K562 (cell line): ENCODE measurements around the gene PLS1. TPM values are rescaled to one million over a fixed set of nuclear protein-coding genes. Genes with fewer than 3 reads are reported as not detected.

ENCODE experiments used
- BRF1 ChIP-seq: IDR thresholded peaks from 3 replicates; pipeline ENCODE4 v1.6.1; 2011; ENCODE audit warnings: borderline replicate concordance, mild to moderate bottlenecking; ENCODE audit not compliant: insufficient read length; ENCODE audit errors: extremely low read depth
- CHCHD3 ChIP-seq: fragments of 250-450 bp; sonication (Bioruptor Pico); IDR thresholded peaks from 2 replicates; pipeline ENCODE4 v2.1.2; 2022; ENCODE audit warnings: mild to moderate bottlenecking
- ESRRB ChIP-seq: fragments of 250-450 bp; sonication (Bioruptor Pico); IDR thresholded peaks from 2 replicates; pipeline ENCODE4 v1.5.0; 2020; ENCODE audit warnings: mild to moderate bottlenecking, moderate library complexity, borderline replicate concordance
- GTF2E2 ChIP-seq: fragments of 200-800 bp; sonication (Bioruptor generic); IDR thresholded peaks from 2 replicates; pipeline ENCODE4 v1.6.1; 2016; ENCODE audit warnings: missing genetic modification characterization, missing compliant biosample characterization
- HDAC8 ChIP-seq: fragments of 450-650 bp; IDR thresholded peaks from 2 replicates; pipeline ENCODE4 v1.6.1; 2016; ENCODE audit warnings: mild to moderate bottlenecking, missing genetic modification characterization, moderate library complexity, missing compliant biosample characterization
- HNRNPK ChIP-seq: fragments of 200-400 bp; formaldehyde crosslinking; IDR thresholded peaks from one replicate; pipeline ENCODE4 v1.6.1; 2018; ENCODE audit warnings: mild to moderate bottlenecking, low read depth, low read length; ENCODE audit not compliant: poor library complexity, severe bottlenecking
- KLF16 ChIP-seq: IDR thresholded peaks from 2 replicates; pipeline ENCODE4 v1.6.1; 2016; ENCODE audit warnings: antibody characterized with exemption
- MEF2A ChIP-seq: IDR thresholded peaks from 2 replicates; pipeline ENCODE4 v1.6.1; 2011; ENCODE audit warnings: low read depth, mild to moderate bottlenecking, low read length, moderate library complexity; ENCODE audit not compliant: control insufficient read depth
- MEF2D ChIP-seq: conservative IDR thresholded peaks from 2 replicates; pipeline ENCODE4 v1.6.1; 2016; ENCODE audit warnings: low read depth, missing genetic modification characterization, missing compliant biosample characterization
- NCOA4 ChIP-seq: fragments of 450-650 bp; IDR thresholded peaks from 2 replicates; pipeline ENCODE4 v1.6.1; 2018; ENCODE audit warnings: mild to moderate bottlenecking; ENCODE audit not compliant: partially characterized antibody
- POLR2A ChIP-seq: fragments of 450-650 bp; conservative IDR thresholded peaks from 2 replicates; pipeline ENCODE4 v1.6.1; 2016
- POLR3G ChIP-seq: IDR thresholded peaks from 2 replicates; pipeline ENCODE4 v1.6.1; 2011; ENCODE audit not compliant: insufficient read length, insufficient replicate concordance; ENCODE audit errors: extremely low read depth
- PRMT5 ChIP-seq: sonication (generic); formaldehyde crosslinking; IDR thresholded peaks from 2 replicates; pipeline ENCODE4 v1.5.0; 2020; ENCODE audit warnings: missing genetic modification reagents
- RUNX1 ChIP-seq: sonication (generic); IDR thresholded peaks from 2 replicates; pipeline ENCODE4 v1.6.1; 2016; ENCODE audit warnings: antibody characterized with exemption, low read depth
- XRCC3 ChIP-seq: fragments of 450-650 bp; IDR thresholded peaks from 2 replicates; pipeline ENCODE4 v1.6.1; 2017; ENCODE audit warnings: mild to moderate bottlenecking, moderate library complexity
- ZBTB8A ChIP-seq: fragments of 450-650 bp; IDR thresholded peaks from 2 replicates; pipeline ENCODE4 v1.6.1; 2018; ENCODE audit warnings: mild to moderate bottlenecking, moderate library complexity; ENCODE audit not compliant: partially characterized antibody
- ZNF232 ChIP-seq: sonication (generic); formaldehyde crosslinking; IDR thresholded peaks from 2 replicates; pipeline ENCODE4 v1.8.0; 2022; ENCODE audit warnings: mild to moderate bottlenecking, missing genetic modification reagents
- ZNF282 ChIP-seq: sonication (generic); formaldehyde crosslinking; IDR thresholded peaks from 2 replicates; pipeline ENCODE4 v1.8.1; 2023; ENCODE audit warnings: missing genetic modification reagents
- ZNF57 ChIP-seq: fragments of 450-650 bp; formaldehyde crosslinking; IDR thresholded peaks from 2 replicates; pipeline ENCODE4 v1.4.0; 2020; ENCODE audit warnings: mild to moderate bottlenecking, moderate library complexity
- ZNF644 ChIP-seq: fragments of 200-800 bp; sonication (Bioruptor generic); IDR thresholded peaks from 2 replicates; pipeline ENCODE4 v1.6.1; 2016; ENCODE audit warnings: low read depth, missing genetic modification characterization, missing compliant biosample characterization
- ZNF77 ChIP-seq: fragments of 250-450 bp; sonication (Bioruptor Pico); IDR thresholded peaks from 2 replicates; pipeline ENCODE4 v1.5.0; 2020
- polyA plus RNA-seq, 8 experiments: library from polyadenylated mRNA; depleted of rRNA in 4 of 8; stranded (reverse) in 5 of 8; unstranded in 3 of 8; fragments of >200 nt; fragmentation: Nextera tagmentation in 2 of 8; fragmentation: Illumina TruSeq in 1 of 8; extraction: Ambion mirVana in 2 of 8; extraction: Trizol in 1 of 8; gene quantifications; 2 replicates each; pipeline versions ENCODE4 v1.2.1 to v1.2.3, GENCODE V29; 2011 to 2014; ENCODE audit warnings: inconsistent platforms in 1 of 8, missing spikeins in 1 of 8
- total RNA-seq, 7 experiments: library from RNA; depleted of rRNA in 6 of 7; stranded (reverse); fragments of >200 nt in 6 of 7; fragmentation: Illumina TruSeq in 2 of 7; extraction: Trizol in 2 of 7; gene quantifications; 2 replicates each; pipeline versions ENCODE4 v1.2.1 to v1.2.3, GENCODE V29; 2011 to 2021; ENCODE audit warnings: low replicate concordance in 1 of 7
- TF ChIP-seq, protein P1 (sequence below): IDR thresholded peaks from 2 replicates; pipeline ENCODE4 v1.6.1; 2011; ENCODE audit not compliant: insufficient read length; ENCODE audit errors: extremely low read depth
- TF ChIP-seq, protein P2 (sequence below): fragments of 450-650 bp; IDR thresholded peaks from 2 replicates; pipeline ENCODE4 v1.6.1; 2014; ENCODE audit warnings: low read depth, mild to moderate bottlenecking, moderate library complexity, borderline replicate concordance
- TF ChIP-seq, protein P3 (sequence below): fragments of 250-450 bp; sonication (Bioruptor Pico); IDR thresholded peaks from 2 replicates; pipeline ENCODE4 v1.5.1; 2021; ENCODE audit warnings: mild to moderate bottlenecking

Gene PLS1
- total and polyA plus RNA-seq, 9 of the 15 experiments (the other 6 are each of a cell fraction or from before 2014, with no cell fraction given): 6.1 to 21.3 (median 13.0) TPM

DNA sequence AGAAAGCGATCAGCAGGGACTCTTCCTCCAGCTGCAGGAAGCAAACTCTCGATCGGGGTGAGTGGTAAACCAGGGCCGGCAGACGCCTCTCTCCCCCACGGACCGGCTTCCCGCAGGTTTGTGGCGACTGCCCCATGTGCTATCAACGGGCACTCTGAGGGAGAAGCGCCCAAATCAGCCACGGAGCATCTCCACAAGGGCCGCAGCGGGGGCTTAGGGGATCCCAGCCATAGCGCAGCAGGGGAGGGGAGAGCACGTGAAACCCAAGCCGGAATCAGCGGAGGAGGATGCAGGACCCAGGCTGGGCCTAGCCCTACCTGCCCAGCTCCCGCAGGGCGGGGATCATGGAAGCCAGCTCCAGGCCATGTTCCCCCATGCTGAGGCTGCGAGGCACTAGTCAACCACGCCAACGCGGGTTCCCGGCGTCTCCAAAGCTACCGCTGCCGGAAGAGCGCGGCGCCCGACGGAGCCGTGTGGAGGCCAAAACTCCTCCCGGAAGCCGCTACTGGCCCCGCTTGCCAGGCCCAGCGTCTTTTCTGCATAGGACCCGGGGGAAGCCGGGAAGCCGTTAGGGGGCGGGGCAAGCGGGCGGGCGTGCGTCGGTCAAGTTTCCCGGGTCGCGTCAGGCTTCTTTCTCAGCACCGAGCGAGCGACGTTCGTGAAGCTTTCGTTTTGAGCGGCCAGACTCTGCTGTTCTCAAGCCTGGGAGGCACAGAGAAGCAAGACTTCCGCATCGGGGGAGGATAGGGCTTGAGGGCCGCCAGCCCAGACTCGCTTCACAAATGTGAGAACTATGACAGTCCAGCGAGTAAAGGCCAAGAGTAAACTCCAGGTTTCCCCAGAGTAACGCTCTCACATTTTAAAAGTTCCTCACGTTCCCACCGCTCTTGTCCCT lies 17.6 kb upstream of the PLS1 start, which contains the start of gene ATR (continued):
- TF ChIP-seq, protein P1, sequence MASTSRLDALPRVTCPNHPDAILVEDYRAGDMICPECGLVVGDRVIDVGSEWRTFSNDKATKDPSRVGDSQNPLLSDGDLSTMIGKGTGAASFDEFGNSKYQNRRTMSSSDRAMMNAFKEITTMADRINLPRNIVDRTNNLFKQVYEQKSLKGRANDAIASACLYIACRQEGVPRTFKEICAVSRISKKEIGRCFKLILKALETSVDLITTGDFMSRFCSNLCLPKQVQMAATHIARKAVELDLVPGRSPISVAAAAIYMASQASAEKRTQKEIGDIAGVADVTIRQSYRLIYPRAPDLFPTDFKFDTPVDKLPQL: no peak
- TF ChIP-seq ESRRB (CRISPR knock-in tag) (no peak), ZBTB8A (no peak), MEF2D (tag) (no peak; the same call in 1 of the 2 replicates), BRF1 (no peak), GTF2E2 (tag) (peak; percentile 96), KLF16 (peak; percentile 90), POLR3G (no peak), XRCC3 (no peak), HNRNPK (no peak), ZNF77 (no peak), ZNF644 (tag) (no peak), NCOA4 (no peak), HDAC8 (tag) (0 out of 2 replicates have a peak, but pooled peaks have one; percentile 48), ZNF282 (CRISPR knock-in tag) (no peak), MEF2A (no peak), ZNF232 (CRISPR knock-in tag) (no peak), RUNX1 (no peak), PRMT5 (CRISPR knock-in tag) (0 out of 2 replicates have a peak, but pooled peaks have one; percentile 16), ZNF57 (CRISPR knock-in tag) (no peak), CHCHD3 (CRISPR knock-in tag) (no peak), POLR2A (peak; percentile 91)
- TF ChIP-seq, protein P2, sequence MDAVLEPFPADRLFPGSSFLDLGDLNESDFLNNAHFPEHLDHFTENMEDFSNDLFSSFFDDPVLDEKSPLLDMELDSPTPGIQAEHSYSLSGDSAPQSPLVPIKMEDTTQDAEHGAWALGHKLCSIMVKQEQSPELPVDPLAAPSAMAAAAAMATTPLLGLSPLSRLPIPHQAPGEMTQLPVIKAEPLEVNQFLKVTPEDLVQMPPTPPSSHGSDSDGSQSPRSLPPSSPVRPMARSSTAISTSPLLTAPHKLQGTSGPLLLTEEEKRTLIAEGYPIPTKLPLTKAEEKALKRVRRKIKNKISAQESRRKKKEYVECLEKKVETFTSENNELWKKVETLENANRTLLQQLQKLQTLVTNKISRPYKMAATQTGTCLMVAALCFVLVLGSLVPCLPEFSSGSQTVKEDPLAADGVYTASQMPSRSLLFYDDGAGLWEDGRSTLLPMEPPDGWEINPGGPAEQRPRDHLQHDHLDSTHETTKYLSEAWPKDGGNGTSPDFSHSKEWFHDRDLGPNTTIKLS: peak; percentile 84
- TF ChIP-seq, protein P3, sequence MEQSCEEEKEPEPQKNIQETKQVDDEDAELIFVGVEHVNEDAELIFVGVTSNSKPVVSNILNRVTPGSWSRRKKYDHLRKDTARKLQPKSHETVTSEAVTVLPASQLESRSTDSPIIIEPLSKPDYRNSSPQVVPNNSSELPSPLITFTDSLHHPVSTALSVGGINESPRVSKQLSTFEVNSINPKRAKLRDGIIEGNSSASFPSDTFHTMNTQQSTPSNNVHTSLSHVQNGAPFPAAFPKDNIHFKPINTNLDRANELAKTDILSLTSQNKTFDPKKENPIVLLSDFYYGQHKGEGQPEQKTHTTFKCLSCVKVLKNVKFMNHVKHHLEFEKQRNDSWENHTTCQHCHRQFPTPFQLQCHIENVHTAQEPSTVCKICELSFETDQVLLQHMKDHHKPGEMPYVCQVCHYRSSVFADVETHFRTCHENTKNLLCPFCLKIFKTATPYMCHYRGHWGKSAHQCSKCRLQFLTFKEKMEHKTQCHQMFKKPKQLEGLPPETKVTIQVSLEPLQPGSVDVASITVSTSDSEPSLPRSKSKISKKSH (CRISPR knock-in tag): no peak
